CD14-positive monocyte (primary cell): ENCODE results near the gene RRP12. TPM values are rescaled to one million over a fixed set of nuclear protein-coding genes. Genes with fewer than 3 reads are reported as not detected.
A peak's percentile ranks its signal among the peaks of the same experiment; 100 is the strongest.

Experiments
- DNase-seq, 3 donors: peaks; one replicate each; pipeline ENCODE4 v3.0.0-alpha.2; 2011 to 2022
- H2AFZ ChIP-seq: 2 replicates; pipeline ENCODE4 v1.6.0; 2012; ENCODE audit warnings: mild to moderate bottlenecking, low read depth, low read length, inconsistent platforms; ENCODE audit not compliant: insufficient read depth, poor library complexity, severe bottlenecking
- H3K27ac ChIP-seq, 2 donors: 1 replicate in 1 of 2; 2 replicates in 1 of 2; pipeline ENCODE4 v1.5.1; 2012 to 2013; ENCODE audit warnings: low read length in 2 of 2, control low read depth in 1 of 2, inconsistent platforms in 1 of 2, low read depth in 1 of 2, mild to moderate bottlenecking in 1 of 2
- H3K27me3 ChIP-seq, 2 donors: one replicate each; pipeline versions ENCODE4 v1.6.0 to v1.6.1; 2011 to 2013; ENCODE audit warnings: low read length in 2 of 2; ENCODE audit not compliant: control insufficient read depth in 2 of 2, insufficient read depth in 2 of 2
- H3K36me3 ChIP-seq, 2 donors: replicated peaks in 1 of 2; 1 replicate in 1 of 2; 2 replicates in 1 of 2; pipeline versions ENCODE4 v1.5.1 to v1.6.1; 2012 to 2013; ENCODE audit warnings: low read length in 2 of 2, control low read depth in 1 of 2, inconsistent platforms in 1 of 2, mild to moderate bottlenecking in 1 of 2; ENCODE audit not compliant: insufficient read depth in 2 of 2, control insufficient read depth in 1 of 2
- H3K4me1 ChIP-seq, 2 donors: 1 replicate in 1 of 2; 2 replicates in 1 of 2; pipeline versions ENCODE4 v1.5.1 to v1.6.1; 2012 to 2013; ENCODE audit warnings: low read length in 2 of 2, control low read depth in 1 of 2, inconsistent platforms in 1 of 2, mild to moderate bottlenecking in 1 of 2, moderate library complexity in 1 of 2; ENCODE audit not compliant: insufficient read depth in 2 of 2, control insufficient read depth in 1 of 2
- H3K4me2 ChIP-seq: replicated peaks from 2 replicates; pipeline ENCODE3; 2012; ENCODE audit warnings: low read length, moderate library complexity, mild to moderate bottlenecking; ENCODE audit not compliant: poor library complexity, severe bottlenecking; ENCODE audit errors: extremely low read depth
- H3K4me3 ChIP-seq, 3 experiments: fragments of 200-600 bp in 1 of 3; sonication (generic) in 1 of 3; replicated peaks in 1 of 3; 1 replicate in 2 of 3; 2 replicates in 1 of 3; pipeline ENCODE4 v1.5.1; 2011 to 2013; ENCODE audit warnings: low read length in 3 of 3, mild to moderate bottlenecking in 3 of 3, control low read depth in 2 of 3, low read depth in 2 of 3, inconsistent platforms in 1 of 3, moderate library complexity in 1 of 3
- H3K79me2 ChIP-seq: 2 replicates; pipeline ENCODE4 v1.6.0; 2012; ENCODE audit warnings: mild to moderate bottlenecking, control low read depth, inconsistent platforms, low read length, moderate library complexity; ENCODE audit not compliant: insufficient read depth
- H3K9ac ChIP-seq: 2 replicates; pipeline ENCODE4 v1.6.0; 2017; ENCODE audit warnings: low read length, mild to moderate bottlenecking; ENCODE audit not compliant: insufficient read depth, poor library complexity, severe bottlenecking
- H3K9me3 ChIP-seq, 2 donors: replicated peaks in 1 of 2; 1 replicate in 1 of 2; 2 replicates in 1 of 2; pipeline versions ENCODE4 v1.5.1 to v1.6.1; 2012 to 2013; ENCODE audit warnings: low read length in 2 of 2, control low read depth in 1 of 2; ENCODE audit not compliant: control insufficient read depth in 1 of 2, insufficient read depth in 1 of 2
- H4K20me1 ChIP-seq: 2 replicates; pipeline ENCODE4 v1.6.0; 2012; ENCODE audit warnings: mild to moderate bottlenecking, low read length, control low read depth, moderate library complexity; ENCODE audit not compliant: insufficient read depth
- H3K27ac Mint-ChIP-seq, 7 donors: one replicate each; pipeline ENCODE4 v1.8.0; 2020; ENCODE audit warnings: mild to moderate bottlenecking in 7 of 7, mixed read lengths in 7 of 7, moderate library complexity in 6 of 7, inconsistent platforms in 2 of 7
- H3K27me3 Mint-ChIP-seq, 3 donors: one replicate each; pipeline ENCODE4 v1.8.0; 2021 to 2022; ENCODE audit warnings: low read depth in 3 of 3, mild to moderate bottlenecking in 3 of 3, mixed read lengths in 3 of 3, moderate library complexity in 3 of 3, inconsistent platforms in 1 of 3
- H3K36me3 Mint-ChIP-seq, 2 donors: one replicate each; pipeline ENCODE4 v1.8.0; 2020; ENCODE audit warnings: mixed read lengths in 2 of 2, inconsistent platforms in 1 of 2, mild to moderate bottlenecking in 1 of 2
- H3K4me1 Mint-ChIP-seq: one replicate; pipeline ENCODE4 v1.8.0; 2020; ENCODE audit warnings: mild to moderate bottlenecking, mixed read lengths
- H3K4me3 Mint-ChIP-seq, 2 donors: one replicate each; pipeline ENCODE4 v1.8.0; 2020; ENCODE audit warnings: mild to moderate bottlenecking in 2 of 2, mixed read lengths in 2 of 2, moderate library complexity in 1 of 2
- H3K9me3 Mint-ChIP-seq, 7 donors: one replicate each; pipeline ENCODE4 v1.8.0; 2020 to 2022; ENCODE audit warnings: mixed read lengths in 7 of 7, mild to moderate bottlenecking in 6 of 7, moderate library complexity in 6 of 7, inconsistent platforms in 2 of 7
- WGBS: methylation state at CpG from one replicate; pipeline ENCODE4 v1.1.5; 2013; ENCODE audit warnings: missing lambda C conversion rate; ENCODE audit not compliant: insufficient coverage; 5-methylcytosine and 5-hydroxymethylcytosine counted together
- intact Hi-C, 2 donors: fragments of 100-400 bp; cut with micrococcal nuclease; formaldehyde crosslinking; loops; one replicate each; pipeline versions ENCODE4 v1.15.0 to v1.15.1; 2023
- polyA plus RNA-seq, 3 donors: library from polyadenylated mRNA; depleted of rRNA in 1 of 3; unstranded in 2 of 3; stranded (reverse) in 1 of 3; fragments of 300-500 nt in 2 of 3; fragments of >200 nt in 1 of 3; fragmentation: Illumina TruSeq in 2 of 3; gene quantifications; 1 replicate in 2 of 3; 2 replicates in 1 of 3; pipeline ENCODE4 v1.2.3, GENCODE V29; 2012 to 2021
- TF ChIP-seq, protein P1 (sequence below): fragments of 200-600 bp; IDR thresholded peaks from one replicate; pipeline ENCODE4 v1.8.0; 2022; ENCODE audit warnings: antibody characterized with exemption, mild to moderate bottlenecking

The RRP12 gene
- polyA plus RNA-seq, 3 donors, result 31.0 to 98.7 (median 44.3) TPM

DNA sequence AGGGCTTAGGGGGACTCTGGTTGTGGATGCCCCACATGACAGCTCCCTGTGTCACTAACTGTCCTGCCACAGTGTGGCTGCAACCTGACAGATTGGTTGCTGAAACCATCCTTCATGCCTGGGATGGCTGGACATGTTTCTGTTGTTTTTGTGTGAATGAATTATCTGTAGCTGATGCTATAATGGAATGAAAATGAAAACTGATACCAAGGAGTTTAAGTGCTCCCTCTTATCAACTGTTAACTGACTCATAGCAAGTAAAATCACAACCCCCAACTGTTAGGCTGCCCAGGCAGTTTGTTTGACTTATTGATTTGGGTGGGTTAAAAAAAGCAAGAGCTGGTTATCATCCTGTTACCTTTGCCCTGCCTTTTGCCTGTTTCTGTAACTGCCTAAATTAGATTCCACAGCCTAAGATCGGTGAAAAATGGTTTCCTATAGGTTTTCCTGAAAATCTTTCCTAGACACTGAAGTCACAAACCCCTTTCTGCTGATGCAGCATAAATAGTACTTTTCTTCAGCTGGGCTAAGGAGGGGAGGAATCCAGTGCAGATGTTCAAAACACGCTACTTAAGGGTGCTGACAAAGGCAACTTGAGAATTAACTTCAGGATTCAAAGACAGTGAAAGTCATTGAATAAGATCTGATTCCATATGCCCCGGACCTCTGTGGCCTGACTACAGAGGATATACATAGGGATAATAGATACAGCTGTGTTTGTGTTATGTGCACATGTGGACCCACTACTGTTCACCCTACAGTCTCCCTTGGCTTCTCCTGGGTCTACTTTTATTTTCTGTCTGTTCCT is 72.3 kb downstream of the RRP12 start:
- Histone ChIP-seq H3K79me2 (peaks cover 93% of the 10 kb centered on the region), H3K4me1 (peaks cover 51 to 60% of the 10 kb centered on the region in 2 donors), H3K4me3 (peak overlapping the region in 1 of 3 experiments; percentile 99), H3K27me3 (no peaks in the 10 kb centered on the region), H3K9me3 (no peaks in the 10 kb centered on the region), H3K27ac (peak overlapping the region in 1 of 2 donors; percentile 71), H3K36me3 (peaks cover 17 to 65% of the 10 kb centered on the region in 2 donors), H3K9ac (no peak overlapping the region), H3K4me2 (peak overlapping the region; percentile 82), H2AFZ (no peak overlapping the region), H4K20me1 (peaks cover 100% of the 10 kb centered on the region)
- Mint-ChIP-seq H3K27me3 (peaks cover 0 to 3% (median 0%) of the 10 kb centered on the region in 3 donors), H3K4me3 (peak overlapping the region in 1 of 2 donors; percentile 61), H3K4me1 (peaks cover 77% of the 10 kb centered on the region), H3K27ac (peak overlapping the region; percentile 46 to 87 (median 86)), H3K36me3 (peaks cover 63 to 80% of the 10 kb centered on the region in 2 donors), H3K9me3 (peaks cover 0 to 7% (median 2%) of the 10 kb centered on the region in 7 donors)
- WGBS, result no CpG with 5 or more reads among the region's 3 CpGs
- no peak for DNase-seq
- TF ChIP-seq, protein P1, sequence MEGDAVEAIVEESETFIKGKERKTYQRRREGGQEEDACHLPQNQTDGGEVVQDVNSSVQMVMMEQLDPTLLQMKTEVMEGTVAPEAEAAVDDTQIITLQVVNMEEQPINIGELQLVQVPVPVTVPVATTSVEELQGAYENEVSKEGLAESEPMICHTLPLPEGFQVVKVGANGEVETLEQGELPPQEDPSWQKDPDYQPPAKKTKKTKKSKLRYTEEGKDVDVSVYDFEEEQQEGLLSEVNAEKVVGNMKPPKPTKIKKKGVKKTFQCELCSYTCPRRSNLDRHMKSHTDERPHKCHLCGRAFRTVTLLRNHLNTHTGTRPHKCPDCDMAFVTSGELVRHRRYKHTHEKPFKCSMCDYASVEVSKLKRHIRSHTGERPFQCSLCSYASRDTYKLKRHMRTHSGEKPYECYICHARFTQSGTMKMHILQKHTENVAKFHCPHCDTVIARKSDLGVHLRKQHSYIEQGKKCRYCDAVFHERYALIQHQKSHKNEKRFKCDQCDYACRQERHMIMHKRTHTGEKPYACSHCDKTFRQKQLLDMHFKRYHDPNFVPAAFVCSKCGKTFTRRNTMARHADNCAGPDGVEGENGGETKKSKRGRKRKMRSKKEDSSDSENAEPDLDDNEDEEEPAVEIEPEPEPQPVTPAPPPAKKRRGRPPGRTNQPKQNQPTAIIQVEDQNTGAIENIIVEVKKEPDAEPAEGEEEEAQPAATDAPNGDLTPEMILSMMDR, result no peak
- intact Hi-C loops, result no loop called here

DNA sequence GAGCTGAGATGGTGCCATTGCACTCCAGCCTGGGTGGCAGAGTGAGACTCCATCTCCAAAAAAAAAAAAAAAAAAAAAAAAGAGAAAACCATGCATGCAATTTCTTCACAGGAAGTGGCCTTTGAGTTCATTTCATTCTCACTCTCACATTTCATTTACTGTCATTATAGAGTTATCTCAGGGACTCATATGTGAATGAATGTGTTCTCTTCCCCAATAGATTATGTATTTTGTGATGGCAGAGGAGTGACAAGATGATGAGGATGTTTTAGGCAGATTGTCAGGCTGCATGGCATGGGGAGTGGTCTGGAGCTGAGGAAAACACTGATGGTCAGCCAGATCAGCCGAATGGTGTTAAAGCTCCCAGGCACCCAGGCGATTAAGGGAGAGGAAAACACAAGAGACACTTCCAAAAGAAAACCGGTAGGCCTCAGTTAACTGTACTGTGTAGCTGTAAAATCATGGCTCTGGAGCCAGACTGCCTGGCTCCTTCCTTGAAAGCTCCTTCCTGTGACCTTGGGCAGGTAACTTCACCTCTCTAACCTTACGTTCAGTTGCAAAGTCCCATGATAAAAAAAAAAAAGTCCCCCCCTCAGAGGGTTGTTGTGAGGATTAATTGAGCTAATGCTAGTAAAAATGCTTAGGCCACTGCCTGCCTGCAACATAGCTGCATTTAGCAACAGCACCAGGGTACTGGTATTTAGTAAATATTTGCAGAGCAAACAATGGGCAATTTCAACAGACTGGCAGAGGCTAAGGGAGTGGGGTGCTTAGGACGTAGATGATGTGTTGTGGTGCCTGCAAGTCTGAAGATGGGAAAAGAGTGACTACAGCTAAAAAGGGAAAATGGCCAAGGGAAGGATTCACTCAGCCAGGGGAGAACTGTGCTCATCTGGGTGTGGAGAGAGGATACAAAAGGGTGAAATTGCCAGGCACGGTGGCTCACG is 73.5 kb downstream of the RRP12 start:
- Histone ChIP-seq H3K4me2 (peak overlapping the region; percentile 5), H4K20me1 (peaks cover 100% of the 10 kb centered on the region), H3K9me3 (no peaks in the 10 kb centered on the region), H3K27ac (peak overlapping the region in 1 of 2 donors; percentile 49), H3K9ac (no peak overlapping the region), H3K36me3 (peaks cover 17 to 65% of the 10 kb centered on the region in 2 donors), H3K4me3 (peak overlapping the region in 1 of 3 experiments; percentile 30), H2AFZ (no peak overlapping the region), H3K4me1 (peaks cover 56 to 67% of the 10 kb centered on the region in 2 donors), H3K27me3 (no peaks in the 10 kb centered on the region), H3K79me2 (peaks cover 91% of the 10 kb centered on the region)
- DNase-seq, result no peak
- Mint-ChIP-seq H3K27ac (peak overlapping the region; percentile 20 to 86 (median 84)), H3K36me3 (peaks cover 59 to 73% of the 10 kb centered on the region in 2 donors), H3K4me3 (peak overlapping the region in 1 of 2 donors; percentile 49), H3K4me1 (peaks cover 79% of the 10 kb centered on the region), H3K9me3 (peaks cover 0 to 4% (median 0%) of the 10 kb centered on the region in 7 donors), H3K27me3 (peaks cover 0 to 3% (median 0%) of the 10 kb centered on the region in 3 donors)
- 84% methylated on average over 4 of the region's 7 CpGs for WGBS
- intact Hi-C loops, result no loop called here
- TF ChIP-seq, protein P1, result no peak
